Neural cell (in vitro differentiated cells): ENCODE results near the gene SEPTIN7.

Experiments
- EP300 ChIP-seq: fragments of 450-650 bp; conservative IDR thresholded peaks from 2 replicates; pipeline ENCODE4 v1.6.1; 2014; ENCODE audit warnings: antibody characterized with exemption, mild to moderate bottlenecking, moderate library complexity; ENCODE audit not compliant: poor library complexity, severe bottlenecking
- TF ChIP-seq, protein P1 (sequence below): fragments of 450-650 bp; IDR thresholded peaks from 2 replicates; pipeline ENCODE4 v1.5.1; 2014; ENCODE audit warnings: antibody characterized with exemption, mild to moderate bottlenecking, moderate library complexity; ENCODE audit not compliant: poor library complexity, severe bottlenecking

DNA sequence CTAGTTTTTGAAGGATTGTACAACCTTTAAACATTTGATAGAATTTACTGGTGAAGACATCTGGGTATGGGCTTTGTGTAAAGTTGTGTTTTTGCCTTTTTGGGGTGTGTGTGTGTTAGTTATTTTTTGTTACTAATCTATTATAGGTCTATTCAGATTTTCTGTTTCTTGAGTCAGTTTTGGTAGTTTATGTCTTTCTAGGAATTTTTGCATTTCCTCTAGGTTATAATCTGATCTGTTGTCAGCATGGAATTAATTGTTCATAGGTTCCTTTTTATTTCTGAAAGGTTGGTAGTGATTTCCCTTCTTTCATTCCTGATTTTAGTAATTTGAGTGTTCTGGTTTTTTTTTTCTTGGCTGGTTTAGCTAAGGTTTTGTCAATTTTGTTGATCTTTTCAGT lies 17.7 kb downstream of the SEPTIN7 start:
- TF ChIP-seq, protein P1, sequence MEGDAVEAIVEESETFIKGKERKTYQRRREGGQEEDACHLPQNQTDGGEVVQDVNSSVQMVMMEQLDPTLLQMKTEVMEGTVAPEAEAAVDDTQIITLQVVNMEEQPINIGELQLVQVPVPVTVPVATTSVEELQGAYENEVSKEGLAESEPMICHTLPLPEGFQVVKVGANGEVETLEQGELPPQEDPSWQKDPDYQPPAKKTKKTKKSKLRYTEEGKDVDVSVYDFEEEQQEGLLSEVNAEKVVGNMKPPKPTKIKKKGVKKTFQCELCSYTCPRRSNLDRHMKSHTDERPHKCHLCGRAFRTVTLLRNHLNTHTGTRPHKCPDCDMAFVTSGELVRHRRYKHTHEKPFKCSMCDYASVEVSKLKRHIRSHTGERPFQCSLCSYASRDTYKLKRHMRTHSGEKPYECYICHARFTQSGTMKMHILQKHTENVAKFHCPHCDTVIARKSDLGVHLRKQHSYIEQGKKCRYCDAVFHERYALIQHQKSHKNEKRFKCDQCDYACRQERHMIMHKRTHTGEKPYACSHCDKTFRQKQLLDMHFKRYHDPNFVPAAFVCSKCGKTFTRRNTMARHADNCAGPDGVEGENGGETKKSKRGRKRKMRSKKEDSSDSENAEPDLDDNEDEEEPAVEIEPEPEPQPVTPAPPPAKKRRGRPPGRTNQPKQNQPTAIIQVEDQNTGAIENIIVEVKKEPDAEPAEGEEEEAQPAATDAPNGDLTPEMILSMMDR, result no peak
- no peak for TF ChIP-seq EP300
